ENCODE data around the gene FOXQ1.

The FOXQ1 gene

GRCh38 chr6:1291381-1291780 lies 20.5 kb upstream of the FOXQ1 start:
- no peak for DNase-seq (ENCODE audit: low read depth in 1 of 2, low spot score in 1 of 2)
- Histone ChIP-seq H3K27ac (replicated peaks) (no peak overlapping the region), H3K27me3 (ENCODE audit: insufficient read depth, poor library complexity, severe bottlenecking) (no peaks in the 10 kb centered on the region), H3K4me3 (replicated peaks; ENCODE audit: insufficient read depth, low read length) (no peak overlapping the region)
- TF ChIP-seq GABPA (IDR thresholded peaks at IDR 0.05; ENCODE audit: low read depth) (no peak), SPI1 (IDR thresholded peaks at IDR 0.05; ENCODE audit: borderline replicate concordance, low read depth) (no peak), POLR2AphosphoS5 (IDR thresholded peaks at IDR 0.05; ENCODE audit: low read depth) (no peak)

- TF ChIP-seq, protein P1, sequence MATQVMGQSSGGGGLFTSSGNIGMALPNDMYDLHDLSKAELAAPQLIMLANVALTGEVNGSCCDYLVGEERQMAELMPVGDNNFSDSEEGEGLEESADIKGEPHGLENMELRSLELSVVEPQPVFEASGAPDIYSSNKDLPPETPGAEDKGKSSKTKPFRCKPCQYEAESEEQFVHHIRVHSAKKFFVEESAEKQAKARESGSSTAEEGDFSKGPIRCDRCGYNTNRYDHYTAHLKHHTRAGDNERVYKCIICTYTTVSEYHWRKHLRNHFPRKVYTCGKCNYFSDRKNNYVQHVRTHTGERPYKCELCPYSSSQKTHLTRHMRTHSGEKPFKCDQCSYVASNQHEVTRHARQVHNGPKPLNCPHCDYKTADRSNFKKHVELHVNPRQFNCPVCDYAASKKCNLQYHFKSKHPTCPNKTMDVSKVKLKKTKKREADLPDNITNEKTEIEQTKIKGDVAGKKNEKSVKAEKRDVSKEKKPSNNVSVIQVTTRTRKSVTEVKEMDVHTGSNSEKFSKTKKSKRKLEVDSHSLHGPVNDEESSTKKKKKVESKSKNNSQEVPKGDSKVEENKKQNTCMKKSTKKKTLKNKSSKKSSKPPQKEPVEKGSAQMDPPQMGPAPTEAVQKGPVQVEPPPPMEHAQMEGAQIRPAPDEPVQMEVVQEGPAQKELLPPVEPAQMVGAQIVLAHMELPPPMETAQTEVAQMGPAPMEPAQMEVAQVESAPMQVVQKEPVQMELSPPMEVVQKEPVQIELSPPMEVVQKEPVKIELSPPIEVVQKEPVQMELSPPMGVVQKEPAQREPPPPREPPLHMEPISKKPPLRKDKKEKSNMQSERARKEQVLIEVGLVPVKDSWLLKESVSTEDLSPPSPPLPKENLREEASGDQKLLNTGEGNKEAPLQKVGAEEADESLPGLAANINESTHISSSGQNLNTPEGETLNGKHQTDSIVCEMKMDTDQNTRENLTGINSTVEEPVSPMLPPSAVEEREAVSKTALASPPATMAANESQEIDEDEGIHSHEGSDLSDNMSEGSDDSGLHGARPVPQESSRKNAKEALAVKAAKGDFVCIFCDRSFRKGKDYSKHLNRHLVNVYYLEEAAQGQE (IDR thresholded peaks at IDR 0.05; ENCODE audit: insufficient replicate concordance, low read depth) = no peak
- TF ChIP-seq GABPA (IDR thresholded peaks at IDR 0.05; ENCODE audit: low read depth) (no peak), CTCF (IDR thresholded peaks at IDR 0.05; ENCODE audit: insufficient read depth, low read length) (no peak), POLR2AphosphoS5 (IDR thresholded peaks at IDR 0.05; ENCODE audit: low read depth) (no peak), SPI1 (IDR thresholded peaks at IDR 0.05; ENCODE audit: borderline replicate concordance, low read depth) (no peak)
- H3K27me3 ChIP-seq (ENCODE audit: insufficient read depth, poor library complexity, severe bottlenecking) = no peaks in the 10 kb centered on the region
- DNase-seq (ENCODE audit: low read depth in 1 of 2, low spot score in 1 of 2) = no peak
- H3K27ac ChIP-seq (replicated peaks) = no peak overlapping the region
- no peak overlapping the region for H3K4me3 ChIP-seq (replicated peaks; ENCODE audit: insufficient read depth, low read length)
Measured at GRCh38 chr6:1295420-1295819, 16.5 kb upstream of the FOXQ1 start.

DNA sequence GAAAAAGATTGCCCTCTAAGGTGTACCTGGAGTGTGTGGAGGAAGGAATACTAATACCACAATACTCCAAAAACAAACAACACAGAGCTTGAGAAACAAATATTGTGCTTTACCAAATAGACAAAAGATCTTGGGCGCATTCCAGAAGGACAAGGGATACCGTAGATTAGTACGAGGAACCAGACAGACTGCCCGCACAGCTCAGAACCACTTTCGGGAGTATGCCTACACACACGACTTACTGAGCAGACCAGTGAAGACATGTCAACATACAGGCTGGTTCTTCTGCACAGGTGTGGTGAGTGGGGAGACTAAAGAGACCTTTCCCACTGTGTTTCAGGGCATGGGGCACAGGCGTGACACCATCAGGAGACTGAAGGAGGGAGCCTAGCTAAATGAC lies 15.8 kb upstream of the FOXQ1 start:
- TF ChIP-seq GABPA (IDR thresholded peaks at IDR 0.05; ENCODE audit: low read depth) = no peak
- no peak for TF ChIP-seq CTCF (IDR thresholded peaks at IDR 0.05; ENCODE audit: insufficient read depth, low read length)
- TF ChIP-seq, protein P1 (IDR thresholded peaks at IDR 0.05; ENCODE audit: insufficient replicate concordance, low read depth) = no peak
- TF ChIP-seq POLR2AphosphoS5 (IDR thresholded peaks at IDR 0.05; ENCODE audit: low read depth) = no peak
- TF ChIP-seq SPI1 (IDR thresholded peaks at IDR 0.05; ENCODE audit: borderline replicate concordance, low read depth) = no peak
- Histone ChIP-seq H3K27me3 (ENCODE audit: insufficient read depth, poor library complexity, severe bottlenecking) (no peaks in the 10 kb centered on the region), H3K4me3 (replicated peaks; ENCODE audit: insufficient read depth, low read length) (no peak overlapping the region), H3K27ac (replicated peaks) (no peak overlapping the region)
- DNase-seq (ENCODE audit: low read depth in 1 of 2, low spot score in 1 of 2) = no peak

DNA sequence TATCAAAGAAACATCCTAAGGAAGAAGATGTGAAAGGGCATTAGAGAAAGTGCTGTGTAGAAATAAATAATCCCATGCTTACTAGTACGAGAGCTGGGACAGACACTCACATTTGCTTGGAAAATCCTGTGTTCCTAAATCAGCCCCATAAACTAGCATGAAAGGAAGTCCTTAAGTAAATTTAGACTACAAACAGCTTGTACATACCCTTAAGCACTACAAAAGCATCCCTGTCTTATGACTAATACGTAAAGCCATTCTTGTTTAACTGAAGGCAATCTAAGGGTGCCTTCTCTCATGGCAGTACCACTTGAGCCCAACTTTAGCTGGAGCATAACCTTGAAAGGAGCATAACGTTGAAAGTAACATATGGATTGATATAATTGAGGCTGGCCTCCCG lies 15.4 kb upstream of the FOXQ1 start:
- DNase-seq (ENCODE audit: low read depth in 1 of 2, low spot score in 1 of 2) = no peak
- Histone ChIP-seq H3K27ac (replicated peaks) (no peak overlapping the region), H3K27me3 (ENCODE audit: insufficient read depth, poor library complexity, severe bottlenecking) (no peaks in the 10 kb centered on the region), H3K4me3 (replicated peaks; ENCODE audit: insufficient read depth, low read length) (no peak overlapping the region)
- TF ChIP-seq CTCF (IDR thresholded peaks at IDR 0.05; ENCODE audit: insufficient read depth, low read length) (no peak), POLR2AphosphoS5 (IDR thresholded peaks at IDR 0.05; ENCODE audit: low read depth) (no peak), GABPA (IDR thresholded peaks at IDR 0.05; ENCODE audit: low read depth) (no peak), SPI1 (IDR thresholded peaks at IDR 0.05; ENCODE audit: borderline replicate concordance, low read depth) (no peak)
- TF ChIP-seq, protein P1 (IDR thresholded peaks at IDR 0.05; ENCODE audit: insufficient replicate concordance, low read depth) = no peak

Measured in HL-60 (cell line).